CD4-positive, alpha-beta T cell treated with Interleukin-1 beta for 1 hour (primary cell): Measurements from ENCODE around the gene ALPK1.
"Not testable (repeated sequence)": the region's sequence is repeated elsewhere in the genome, so short reads cannot be mapped to it uniquely, and the experiment has no call there.

Experiments used
- DNase-seq, 2 donors: peaks; one replicate each; pipeline ENCODE4 v3.0.0-alpha.2; 2020 to 2022

The ALPK1 gene

DNA sequence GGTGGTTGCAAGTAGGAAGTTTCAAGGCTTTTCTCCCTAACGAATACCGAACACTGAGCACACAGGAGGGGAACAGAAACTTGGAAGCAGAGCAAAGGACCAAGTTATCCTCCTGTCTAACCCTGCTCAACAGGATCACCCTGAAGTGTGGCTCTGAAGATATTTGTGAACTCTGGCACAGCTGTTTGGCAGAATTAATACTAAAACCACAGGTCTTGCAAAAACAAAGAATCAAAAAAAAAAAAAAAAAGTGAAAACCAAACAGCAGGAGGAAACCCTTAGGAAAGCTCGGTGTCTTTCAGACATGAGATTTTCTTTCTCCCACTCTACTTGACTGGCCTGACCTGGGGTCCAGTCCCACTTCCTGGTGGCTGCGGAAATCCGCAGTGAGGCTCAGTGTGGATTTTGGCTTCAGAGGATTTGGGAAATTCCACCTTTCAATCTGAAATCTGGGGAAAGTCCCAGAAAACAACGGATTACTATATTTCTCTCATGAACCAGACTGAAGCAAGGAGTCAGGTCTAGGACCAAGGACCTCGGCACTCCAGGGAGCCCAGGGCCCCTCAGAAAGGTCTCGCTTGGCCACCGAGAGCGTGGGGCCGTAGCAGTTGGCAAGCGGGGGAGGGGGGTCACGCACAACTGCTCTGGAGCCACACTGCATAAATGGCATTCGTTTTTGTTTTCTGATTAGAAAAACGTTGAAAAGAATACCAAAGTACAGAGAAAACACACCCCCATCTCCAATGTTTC is 12.3 kb upstream of the ALPK1 start:
- peak in 1 of 2 donors; percentile 49 for DNase-seq

DNA sequence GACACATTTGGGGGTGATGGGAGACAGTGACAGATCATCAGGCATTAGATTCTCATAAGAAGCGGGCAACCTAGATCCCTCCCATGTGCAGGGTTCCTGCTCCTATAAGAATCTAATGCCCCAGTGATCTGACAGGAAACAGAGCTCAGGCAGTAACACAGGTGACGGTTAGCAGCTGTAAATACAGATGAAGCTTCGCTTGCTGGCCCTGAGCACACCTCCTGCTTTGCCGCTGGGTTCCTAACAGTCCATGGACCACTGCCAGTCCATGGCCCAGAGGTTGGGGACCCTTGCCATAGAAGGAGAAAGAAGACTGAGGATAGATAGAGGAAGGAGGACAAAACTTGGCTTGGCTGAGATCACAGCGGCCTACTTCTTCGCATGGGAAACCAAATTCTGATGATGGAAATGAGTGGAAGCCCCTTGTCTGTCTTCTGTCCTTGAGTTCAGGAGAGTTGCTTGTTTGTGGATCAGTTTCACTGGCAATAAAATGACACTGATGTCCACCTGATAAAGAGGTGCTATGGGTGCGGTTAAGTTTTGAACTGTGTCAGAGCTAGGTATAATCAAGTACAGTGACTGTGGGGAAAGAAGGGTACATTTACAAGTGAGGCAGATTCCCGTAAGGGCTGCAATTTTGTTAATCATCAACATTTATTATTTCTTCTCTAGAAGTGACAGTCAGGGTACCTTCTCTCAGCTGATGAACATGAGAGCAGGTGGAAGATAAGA is 9.7 kb upstream of the ALPK1 start:
- DNase-seq = peak; percentile 24 to 47

DNA sequence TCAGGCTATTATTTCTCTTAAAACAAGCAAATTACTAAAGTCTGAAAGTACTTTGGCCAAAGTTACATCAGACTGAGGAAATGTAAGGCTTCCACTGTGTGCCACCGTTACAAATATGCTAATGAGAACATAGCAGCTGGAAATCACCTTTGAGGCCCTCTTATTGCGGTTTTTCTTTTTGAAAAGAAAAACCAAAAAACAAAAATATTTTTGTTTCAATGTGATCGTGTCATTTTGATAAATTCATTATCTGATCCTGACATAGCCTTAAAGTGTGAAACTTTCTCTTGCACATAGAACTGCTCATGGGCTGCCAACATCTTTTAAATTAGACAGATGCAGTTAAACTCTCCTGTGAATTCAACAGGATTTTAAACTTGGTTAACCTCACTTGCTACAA is 8.7 kb upstream of the ALPK1 start:
- peak; percentile 32 to 72 for DNase-seq

DNA sequence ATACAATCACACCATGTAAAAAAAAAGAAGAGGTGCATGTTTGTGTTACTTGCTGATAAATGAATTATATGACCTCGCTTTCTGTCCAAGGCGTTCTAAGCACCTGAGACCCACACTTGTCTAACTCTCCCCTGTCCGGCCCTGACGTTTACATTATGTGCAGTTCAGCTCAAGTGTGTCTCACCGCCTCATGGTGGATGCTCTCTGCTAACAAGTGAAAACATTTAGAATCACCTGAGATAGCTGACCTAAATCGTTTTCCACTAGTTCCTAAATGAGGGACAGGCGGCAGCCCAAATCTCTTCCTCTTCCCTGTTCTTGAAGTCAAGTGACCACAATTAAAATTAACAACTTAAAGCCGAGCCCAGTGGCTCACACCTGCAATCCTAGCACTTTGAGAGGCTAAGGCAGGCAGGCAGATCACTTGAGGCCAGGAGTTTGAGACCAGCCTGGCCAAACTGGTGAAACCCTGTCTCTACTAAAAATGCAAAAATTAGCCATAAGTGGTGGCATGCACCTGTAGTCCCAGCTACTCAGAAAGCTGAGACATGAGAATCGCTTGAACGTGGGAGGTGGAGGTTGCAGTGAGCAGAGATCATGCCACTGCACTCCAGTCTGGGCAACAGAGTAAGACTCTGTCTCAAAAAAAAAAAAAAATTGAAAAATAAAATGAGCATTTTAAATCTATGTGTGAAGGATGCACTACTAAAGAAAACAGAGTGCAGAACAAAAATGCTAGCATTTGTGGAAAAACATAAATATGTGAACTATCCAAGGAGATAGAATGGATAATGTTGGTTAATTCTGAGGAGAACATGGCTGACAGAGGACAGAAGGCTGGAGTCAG is 7.5 kb upstream of the ALPK1 start:
- no peak for DNase-seq

DNA sequence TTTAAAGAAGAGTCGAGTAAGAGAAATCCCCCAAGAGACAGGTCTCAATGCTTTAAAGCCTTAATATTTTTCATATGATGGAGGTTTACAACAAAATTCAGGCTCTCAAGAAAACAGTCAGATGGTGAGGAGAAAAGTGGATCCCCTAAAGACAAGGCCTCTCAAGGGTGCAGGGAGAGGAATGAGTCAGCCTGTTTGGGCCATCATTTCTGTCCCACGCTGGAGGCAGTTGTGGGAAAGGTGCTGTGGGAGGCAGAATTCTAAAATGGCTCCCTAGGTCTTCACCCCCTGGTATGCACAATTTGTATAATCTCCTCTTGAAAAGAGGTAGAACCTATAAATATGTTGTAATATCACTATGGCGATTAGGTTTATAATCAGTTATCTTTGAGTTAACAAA is 6.8 kb upstream of the ALPK1 start:
- no peak for DNase-seq

DNA sequence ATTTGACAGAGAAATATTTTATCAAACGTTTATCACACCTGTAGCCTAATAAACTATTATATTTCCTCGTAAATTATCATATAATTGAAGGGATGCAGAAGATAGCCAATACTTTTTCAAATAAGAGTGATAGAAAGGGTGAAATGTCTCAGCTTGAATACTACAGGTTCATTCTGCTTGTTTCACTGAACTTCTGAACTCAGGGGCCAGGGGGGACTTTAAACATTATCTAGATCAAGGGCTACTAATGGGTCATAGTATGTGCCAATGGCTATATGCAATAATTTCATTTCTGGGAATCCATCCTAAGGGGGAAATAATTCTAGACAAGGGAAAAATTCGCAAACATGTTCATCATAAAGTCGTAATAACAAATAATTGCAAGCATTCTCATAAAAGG is 2.6 kb downstream of the ALPK1 start:
- DNase-seq = no peak

DNA sequence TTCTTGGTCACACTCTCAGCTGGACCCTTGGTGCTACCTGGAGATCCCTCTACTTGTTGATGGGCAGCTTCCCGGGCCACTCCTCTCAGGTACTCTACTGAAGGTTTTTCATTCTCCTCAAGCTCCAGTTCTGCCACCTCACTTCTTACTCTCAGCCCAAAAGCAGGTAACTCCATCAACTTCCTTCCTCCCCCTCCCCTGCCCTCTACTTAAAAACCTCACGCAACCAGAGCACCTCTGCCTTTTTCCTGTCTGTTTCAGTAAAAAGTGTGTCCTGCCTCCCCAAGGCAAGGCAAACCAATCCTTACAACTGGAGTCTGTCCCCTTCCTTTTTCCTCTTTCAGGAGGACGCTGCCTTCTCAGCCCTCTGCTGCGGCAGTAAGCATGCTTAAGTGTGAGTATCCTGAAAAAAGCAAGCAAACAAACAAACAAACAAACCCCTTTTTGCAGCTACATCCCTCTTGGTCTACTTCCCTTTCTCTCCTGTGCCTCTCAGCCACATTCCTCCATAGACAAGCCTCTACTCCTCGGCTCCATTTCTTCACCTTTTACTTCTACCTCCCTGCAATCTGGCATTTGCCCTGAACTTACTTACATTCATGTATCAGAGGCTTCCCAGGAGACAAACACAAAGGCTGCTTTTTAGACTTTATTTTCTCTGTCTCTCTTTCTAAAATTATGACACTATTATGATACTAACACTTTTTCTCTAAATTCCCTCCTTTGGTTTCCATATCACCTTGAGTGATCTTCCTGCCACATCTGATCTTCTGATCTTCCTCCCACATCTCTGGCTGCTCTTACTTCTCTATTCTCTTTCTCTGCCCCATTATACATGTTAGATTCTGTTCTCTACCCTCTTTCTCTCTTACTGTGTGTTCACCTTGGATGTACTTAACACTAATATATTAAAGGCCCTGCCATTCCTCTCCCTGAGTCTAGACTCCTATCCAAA is 5.4 kb downstream of the ALPK1 start:
- DNase-seq = no peak

DNA sequence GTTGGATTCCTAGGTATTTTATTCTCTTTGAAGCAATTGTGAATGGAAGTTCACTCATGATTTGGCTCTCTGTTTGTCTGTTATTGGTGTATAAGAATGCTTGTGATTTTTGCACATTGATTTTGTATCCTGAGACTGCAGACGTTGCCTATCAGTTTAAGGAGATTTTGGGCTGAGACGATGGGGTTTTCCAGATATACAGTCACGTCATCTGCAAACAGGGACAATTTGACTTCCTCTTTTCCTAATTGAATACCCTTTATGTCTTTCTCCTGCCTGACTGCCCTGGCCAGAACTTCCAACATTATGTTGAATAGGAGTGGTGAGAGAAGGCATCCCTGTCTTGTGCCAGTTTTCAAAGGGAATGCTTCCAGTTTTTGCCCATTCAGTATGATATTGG is 8.3 kb downstream of the ALPK1 start:
- not testable (repeated sequence) for DNase-seq

DNA sequence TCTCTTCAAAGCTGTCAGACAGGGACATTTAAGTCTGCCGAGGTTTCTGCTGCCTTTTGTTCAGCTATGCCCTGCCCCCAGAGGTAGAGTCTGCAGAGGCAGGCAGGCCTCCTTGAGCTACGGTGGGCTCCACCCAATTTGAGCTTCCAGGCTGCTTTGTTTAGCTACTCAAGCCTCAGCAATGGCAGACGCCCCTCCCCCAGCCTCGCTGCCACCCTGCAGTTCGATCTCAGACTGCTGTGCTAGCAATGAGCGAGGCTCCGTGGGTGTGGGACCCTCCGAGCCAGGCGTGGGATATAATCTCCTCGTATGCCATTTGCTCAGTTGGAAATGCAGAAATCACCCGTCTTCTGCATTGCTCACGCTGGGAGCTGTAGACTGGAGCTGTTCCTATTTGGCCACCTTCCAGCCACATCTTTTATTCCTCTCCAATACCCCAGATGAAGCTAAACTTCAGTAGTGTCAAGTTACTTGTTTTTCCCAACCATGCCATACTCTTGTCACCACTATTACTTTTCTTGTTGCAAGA is 12.2 kb downstream of the ALPK1 start:
- DNase-seq = peak in 1 of 2 donors; percentile 68

DNA sequence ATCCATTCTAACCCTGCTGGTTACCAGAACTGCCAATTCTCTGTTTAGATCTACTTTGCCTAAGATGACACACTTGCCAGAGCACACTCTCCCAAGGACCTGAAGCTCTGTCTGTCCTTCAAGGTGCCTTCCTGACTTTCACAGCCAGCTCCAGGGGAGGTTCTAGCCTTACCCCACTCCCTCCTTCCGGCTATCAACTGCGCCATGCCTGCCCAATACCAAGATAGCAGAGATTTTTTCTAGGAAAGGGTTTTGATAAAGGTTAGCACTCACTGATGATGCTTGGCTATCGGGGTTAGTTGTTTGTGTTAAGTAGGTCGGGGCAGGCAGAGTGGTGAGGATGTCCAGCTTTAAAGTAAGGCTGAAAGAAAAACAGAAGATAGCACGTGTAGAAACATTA is 14.3 kb downstream of the ALPK1 start:
- no peak for DNase-seq

DNA sequence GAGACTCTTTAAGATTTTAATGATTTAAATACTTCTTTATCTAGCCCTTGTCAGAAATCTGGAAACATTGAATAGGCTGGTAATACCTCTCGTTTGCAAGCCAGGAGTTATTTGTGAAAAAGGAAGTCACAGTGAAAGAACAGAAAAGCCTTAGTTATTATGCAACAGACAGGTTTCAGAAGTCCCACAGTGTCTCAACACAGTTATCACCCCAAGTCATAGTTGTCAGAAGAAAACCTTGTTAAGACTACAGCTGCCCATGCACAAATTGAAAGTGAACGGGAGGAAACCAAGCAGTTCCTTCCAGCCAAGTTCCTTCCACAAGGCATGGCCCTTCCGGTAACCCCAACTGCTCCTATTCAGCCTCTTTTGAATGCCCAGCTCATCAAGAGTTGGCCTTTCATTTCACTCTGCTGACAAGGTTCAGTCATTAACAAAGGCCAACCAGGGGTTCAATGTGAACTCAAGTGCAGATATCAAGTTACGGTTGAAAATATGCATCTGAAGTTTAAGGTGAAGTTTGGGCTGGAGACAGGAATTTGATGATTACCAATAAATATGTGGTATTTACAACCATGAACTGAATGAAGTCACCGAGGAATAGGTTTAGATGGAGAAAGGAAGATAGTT is 15.6 kb downstream of the ALPK1 start:
- DNase-seq = peak in 1 of 2 donors; percentile 27

DNA sequence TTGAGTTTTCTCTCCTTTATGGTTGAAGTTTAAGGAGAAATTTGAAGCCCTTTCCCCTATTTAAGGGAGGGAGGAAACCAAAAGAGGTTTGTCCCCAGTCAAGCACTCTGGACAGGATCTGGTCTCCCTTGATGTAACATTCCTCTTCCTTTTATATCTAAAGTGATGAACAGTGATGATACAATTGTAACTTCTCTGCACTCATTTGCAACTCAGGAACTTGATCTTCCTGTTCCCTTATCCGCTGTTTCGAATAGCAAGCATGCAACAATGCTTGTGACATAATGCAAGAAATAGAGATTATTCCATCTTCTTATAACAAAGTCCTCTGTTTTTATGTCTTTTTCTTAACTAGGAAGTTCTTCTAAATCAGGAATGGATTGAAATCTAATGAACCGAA is 18.3 kb downstream of the ALPK1 start:
- DNase-seq = no peak

DNA sequence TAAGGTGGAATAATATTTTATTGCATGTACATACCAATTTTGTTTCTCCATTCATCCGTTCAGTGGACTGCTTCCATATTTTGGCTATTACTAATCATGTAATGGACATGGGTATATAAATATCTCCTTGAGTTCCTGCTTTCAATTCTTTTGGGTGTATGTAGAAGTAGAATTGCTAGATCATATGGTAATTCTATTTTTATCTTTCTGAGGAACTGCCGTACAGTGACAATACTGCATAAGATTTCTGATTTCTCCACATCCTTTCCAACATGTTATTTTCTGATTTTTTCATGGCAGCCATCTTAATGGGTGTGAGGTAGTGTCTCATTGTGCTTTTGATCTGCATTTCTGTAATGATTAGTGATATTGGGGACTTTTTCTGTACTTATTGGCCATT is 19.2 kb downstream of the ALPK1 start:
- no peak for DNase-seq

DNA sequence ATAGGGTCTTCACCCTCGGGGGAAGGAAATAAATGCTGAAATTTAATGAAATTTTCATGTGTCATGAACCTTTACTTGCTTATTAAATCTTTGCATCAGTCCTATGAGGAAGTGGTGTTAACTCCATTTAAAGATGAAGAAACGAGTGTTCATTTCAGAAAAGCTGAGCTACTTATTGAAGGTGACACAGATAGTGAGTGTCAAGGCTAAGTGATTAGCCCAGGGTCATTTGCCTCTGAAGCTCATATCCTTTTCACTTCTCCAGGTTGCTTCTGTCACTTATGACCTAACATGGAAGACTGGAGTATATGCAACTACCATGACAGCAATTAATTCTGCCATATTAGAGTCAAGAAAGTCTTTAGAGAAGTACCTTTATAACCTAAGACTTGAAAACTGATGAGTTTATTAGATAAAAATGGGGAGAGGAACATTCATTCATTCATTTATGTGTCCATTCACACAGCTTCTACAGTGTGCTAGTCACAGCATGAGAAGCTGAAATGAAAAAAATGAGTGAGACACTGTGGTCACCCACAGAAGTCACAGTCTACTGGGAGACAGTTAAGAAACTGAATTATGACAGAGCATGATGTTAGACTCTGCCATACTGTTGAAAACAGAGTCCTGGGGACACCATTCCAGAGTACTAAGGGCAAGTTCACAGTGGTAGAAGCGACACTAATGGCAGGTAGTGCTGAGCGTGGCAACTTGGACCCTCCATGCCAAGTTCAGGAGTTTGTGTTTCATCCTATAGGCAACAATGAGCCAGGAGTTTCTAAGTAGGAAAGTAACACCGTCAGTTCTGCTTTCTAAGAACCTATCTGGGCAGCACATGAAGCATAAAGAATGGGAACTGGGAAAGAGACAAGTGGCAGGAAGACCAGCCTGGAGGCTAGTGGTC is 21.3 kb downstream of the ALPK1 start:
- no peak for DNase-seq

DNA sequence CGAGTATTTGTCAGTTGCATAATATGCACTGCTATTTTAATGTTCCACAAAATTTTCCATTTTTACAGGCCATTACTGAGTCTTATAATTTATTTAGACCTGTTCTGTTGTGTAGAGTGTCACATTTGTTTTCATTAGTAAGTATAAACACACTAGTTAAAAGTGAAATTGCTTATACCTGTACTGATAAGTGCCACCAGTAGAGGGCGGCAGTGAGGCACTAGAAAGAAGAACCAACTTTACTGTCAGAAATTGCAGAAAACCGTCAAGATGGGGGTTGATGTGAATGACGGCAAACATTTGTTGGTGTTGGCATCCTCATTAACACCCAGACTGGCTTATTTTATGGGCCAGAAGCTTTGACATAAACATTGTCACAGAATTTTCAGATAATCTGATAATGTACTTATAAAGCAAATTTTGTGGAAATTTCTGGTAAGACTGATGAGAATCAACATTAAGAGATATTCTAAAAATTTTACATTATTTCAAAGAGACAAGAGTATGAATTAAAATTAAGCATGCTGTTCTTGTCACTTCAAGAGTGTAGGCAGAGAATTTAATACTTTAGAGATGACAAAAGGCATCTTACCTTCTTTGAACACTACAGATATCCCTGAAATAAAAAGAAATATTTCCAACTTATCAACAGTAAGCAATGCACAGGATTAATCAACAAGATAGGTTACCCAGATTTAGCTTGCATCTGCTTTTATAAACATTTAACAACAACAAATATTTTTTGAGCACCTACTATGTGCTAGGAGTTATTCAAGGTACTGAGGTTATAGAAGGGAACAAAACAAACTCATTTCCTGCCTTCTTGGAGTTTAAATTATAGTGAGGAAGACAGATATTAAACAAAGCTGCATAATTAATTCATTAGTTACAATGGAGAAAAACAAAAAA is 24.9 kb downstream of the ALPK1 start:
- DNase-seq = peak; percentile 74 to 81

DNA sequence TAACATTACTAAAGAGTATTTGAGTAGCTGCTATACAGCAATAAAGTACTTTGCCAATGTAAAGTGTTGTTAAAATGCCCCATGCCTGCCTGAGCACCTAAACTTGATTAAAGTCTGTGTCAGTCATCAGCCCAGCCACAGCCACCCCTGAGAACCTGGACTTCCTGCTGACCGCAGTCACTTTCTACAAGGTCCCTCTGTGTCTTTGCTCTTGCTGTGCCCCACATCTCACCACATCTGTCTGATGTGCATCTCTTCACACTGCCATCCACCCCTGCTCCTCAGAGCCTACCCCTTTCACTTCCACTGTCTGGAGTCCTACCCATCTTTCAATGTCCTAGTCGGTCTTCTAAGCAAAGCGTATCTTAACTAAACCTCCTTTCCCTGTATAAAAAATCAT is 25.7 kb downstream of the ALPK1 start:
- no peak for DNase-seq

DNA sequence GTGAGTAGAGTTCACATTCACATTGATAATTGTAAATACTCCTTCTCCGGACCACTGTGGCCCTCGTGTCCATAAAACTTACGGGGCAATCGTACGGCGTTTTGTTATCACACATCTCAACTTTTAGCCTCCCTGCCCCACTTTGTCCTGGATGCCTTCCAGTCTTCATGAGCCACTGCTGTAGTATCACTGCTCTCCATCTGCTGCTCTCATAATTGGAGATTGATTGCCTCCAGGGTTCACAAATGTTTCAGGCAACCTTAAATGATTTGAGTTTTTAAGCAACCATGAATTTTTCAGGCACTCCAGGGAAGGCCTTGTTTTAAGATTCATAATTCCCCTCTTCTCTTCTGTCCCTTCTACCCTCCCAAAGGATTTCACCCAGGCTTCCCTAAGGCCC is 28.4 kb downstream of the ALPK1 start:
- DNase-seq = no peak

DNA sequence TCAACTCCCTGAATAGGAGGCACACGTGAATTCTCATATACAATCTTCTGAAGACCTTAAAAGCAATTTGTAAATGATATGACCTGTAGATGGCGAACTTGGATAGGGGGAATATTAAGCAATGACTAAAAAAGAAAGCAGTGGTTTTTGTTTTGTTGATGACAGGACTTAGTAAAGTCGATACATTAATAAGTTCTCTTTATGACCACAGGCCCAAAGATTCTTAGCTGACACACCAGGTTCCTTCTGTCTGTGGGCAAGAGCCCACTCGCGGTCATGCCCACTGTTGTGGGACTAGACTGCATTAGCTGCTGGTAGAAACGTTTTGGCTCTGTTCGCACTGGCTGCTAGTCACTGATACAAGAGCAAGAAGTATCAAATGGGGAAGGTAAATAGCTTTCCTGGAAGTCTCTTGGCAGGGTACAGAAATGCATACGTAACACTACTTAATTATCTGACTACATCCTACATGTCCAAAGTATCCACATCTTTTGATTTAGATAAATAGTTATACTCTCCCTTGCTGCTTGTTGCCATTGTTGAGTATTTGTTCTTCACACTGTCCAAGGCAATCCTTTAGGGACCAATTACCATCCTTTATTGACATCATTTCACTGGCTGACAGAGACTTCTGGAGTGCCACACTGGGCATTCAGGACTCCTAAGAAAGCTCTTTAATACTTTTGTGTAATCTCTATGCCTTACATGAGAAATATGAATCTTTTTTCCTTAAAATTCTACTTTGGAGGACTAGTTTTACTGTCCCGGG is 31.0 kb downstream of the ALPK1 start:
- DNase-seq = peak in 1 of 2 donors; percentile 59

DNA sequence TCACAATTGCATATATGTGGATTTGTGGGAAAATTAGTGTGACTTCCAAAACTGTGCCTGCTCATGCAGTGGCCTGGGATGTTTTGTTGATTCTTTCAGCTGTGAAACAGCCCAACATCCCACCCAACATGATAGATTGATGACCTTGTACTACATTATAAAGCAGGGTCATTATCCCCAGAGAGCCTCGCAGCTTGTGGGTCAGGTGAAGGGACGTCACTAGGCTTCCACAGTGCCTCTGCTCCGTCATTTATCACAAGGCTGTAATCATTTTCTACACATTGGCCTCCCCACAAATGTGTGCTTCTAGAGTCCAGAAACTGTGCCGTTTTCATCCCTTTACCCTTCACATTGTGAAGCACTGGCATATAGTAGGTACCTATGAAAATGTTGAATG is 31.6 kb downstream of the ALPK1 start:
- DNase-seq = no peak
